AG09319 (cell line): ENCODE results near the gene ACAD10.

ENCODE experiments used
- DNase-seq: peaks from one replicate; pipeline ENCODE4 v3.0.0-alpha.2; 2010; ENCODE audit warnings: low read depth; ENCODE audit errors: extremely low read depth
- CTCF ChIP-seq: IDR thresholded peaks from 2 replicates; pipeline ENCODE4 v1.5.1; 2011; ENCODE audit warnings: low read depth, mild to moderate bottlenecking, inconsistent platforms, low read length, moderate library complexity

ACAD10 gene

GRCh38 chr12:111775205-111776193 lies 89.6 kb downstream of the ACAD10 start:
- peak; percentile 90 for DNase-seq
- no peak for TF ChIP-seq CTCF

- no peak for TF ChIP-seq CTCF
- no peak for DNase-seq
These were observed 91.0 kb downstream of the ACAD10 start for GRCh38 chr12:111776836-111777344.

GRCh38 chr12:111777345-111778045 lies 91.6 kb downstream of the ACAD10 start:
- no peak for DNase-seq
- no peak for TF ChIP-seq CTCF

GRCh38 chr12:111780166-111780565 lies 94.3 kb downstream of the ACAD10 start:
- DNase-seq = no peak
- TF ChIP-seq CTCF = no peak

GRCh38 chr12:111780615-111781014 lies 94.8 kb downstream of the ACAD10 start:
- TF ChIP-seq CTCF = no peak
- DNase-seq = no peak

GRCh38 chr12:111781085-111781658 lies 95.3 kb downstream of the ACAD10 start:
- no peak for DNase-seq
- TF ChIP-seq CTCF = no peak
